ENCODE data around the gene PIM2. TPM values are rescaled to one million over a fixed set of nuclear protein-coding genes. Genes with fewer than 3 reads are reported as not detected.

Gene PIM2
- total and polyA plus RNA-seq, 2 of the 13 experiments (the other 11 are each of a cell fraction or from before 2014, with no cell fraction given): 14.4 to 15.8 TPM

- TF ChIP-seq TIGD3 (CRISPR knock-in tag; IDR thresholded peaks at IDR 0.05; ENCODE audit: borderline replicate concordance) (peak; percentile 34; the same call in 1 of the 2 replicates), ZBTB25 (CRISPR knock-in tag; IDR thresholded peaks at IDR 0.05) (peak; percentile 32; the same call in 1 of the 2 replicates), ZNF430 (CRISPR knock-in tag; IDR thresholded peaks at IDR 0.05) (no peak), TOPORS (CRISPR knock-in tag; IDR thresholded peaks at IDR 0.05) (no peak), ZNF547 (CRISPR knock-in tag; IDR thresholded peaks at IDR 0.05) (no peak), ZSCAN9 (CRISPR knock-in tag; IDR thresholded peaks at IDR 0.05; ENCODE audit: borderline replicate concordance) (no peak), ZNF234 (CRISPR knock-in tag; conservative IDR thresholded peaks at IDR 0.05) (no peak), SPEN (CRISPR knock-in tag; IDR thresholded peaks at IDR 0.05; ENCODE audit: low read depth) (peak; percentile 35; the same call in 1 of the 2 replicates), MTA1 (CRISPR knock-in tag; IDR thresholded peaks at IDR 0.05; ENCODE audit: borderline replicate concordance) (no peak), POGZ (CRISPR knock-in tag; IDR thresholded peaks at IDR 0.05) (no peak), CENPX (CRISPR knock-in tag; IDR thresholded peaks at IDR 0.05) (no peak), TAF1 (CRISPR knock-in tag; IDR thresholded peaks at IDR 0.05) (no peak), E2F1 (CRISPR knock-in tag; IDR thresholded peaks at IDR 0.05) (no peak), SRSF1 (optimal IDR thresholded peaks at IDR 0.05; ENCODE audit: low read depth, low read length) (peak; percentile 21), ZNF709 (CRISPR knock-in tag; IDR thresholded peaks at IDR 0.05) (0 out of 2 replicates have a peak, but pooled peaks have one; percentile 53), RFXANK (CRISPR knock-in tag; IDR thresholded peaks at IDR 0.05) (peak; percentile 85; the same call in 1 of the 2 replicates), SMC3 (IDR thresholded peaks at IDR 0.05; ENCODE audit: low read length) (no peak), DPF2 (CRISPR knock-in tag; IDR thresholded peaks at IDR 0.05; ENCODE audit: borderline replicate concordance, low read depth) (no peak), HOXA3 (CRISPR knock-in tag; IDR thresholded peaks at IDR 0.05) (peak; percentile 58; the same call in 1 of the 2 replicates), ZFP90 (CRISPR knock-in tag; IDR thresholded peaks at IDR 0.05; ENCODE audit: borderline replicate concordance) (no peak), ZNF629 (CRISPR knock-in tag; conservative IDR thresholded peaks at IDR 0.05) (no peak), FOXC1 (CRISPR knock-in tag; IDR thresholded peaks at IDR 0.05; ENCODE audit: borderline replicate concordance) (no peak), ZNF761 (CRISPR knock-in tag; conservative IDR thresholded peaks at IDR 0.05) (no peak), ZNF337 (CRISPR knock-in tag; IDR thresholded peaks at IDR 0.05; ENCODE audit: borderline replicate concordance, low read depth) (no peak), BCL3 (CRISPR knock-in tag; IDR thresholded peaks at IDR 0.05) (no peak), ZNF260 (CRISPR knock-in tag; IDR thresholded peaks at IDR 0.05; ENCODE audit: borderline replicate concordance, low read depth) (no peak)
Observed at GRCh38 chrX:48957827-48958634, 39.2 kb upstream of the PIM2 start (continued).

Data from HepG2 (cell line).